ENCODE data around the gene ELL. TPM values are rescaled to one million over a fixed set of nuclear protein-coding genes. Genes with fewer than 3 reads are reported as not detected.

The ELL gene
- total and polyA plus RNA-seq, 2 donors (not counting 3 experiments of a cell fraction or from before 2014, with no cell fraction given) = 9.9 to 18.2 TPM

DNA sequence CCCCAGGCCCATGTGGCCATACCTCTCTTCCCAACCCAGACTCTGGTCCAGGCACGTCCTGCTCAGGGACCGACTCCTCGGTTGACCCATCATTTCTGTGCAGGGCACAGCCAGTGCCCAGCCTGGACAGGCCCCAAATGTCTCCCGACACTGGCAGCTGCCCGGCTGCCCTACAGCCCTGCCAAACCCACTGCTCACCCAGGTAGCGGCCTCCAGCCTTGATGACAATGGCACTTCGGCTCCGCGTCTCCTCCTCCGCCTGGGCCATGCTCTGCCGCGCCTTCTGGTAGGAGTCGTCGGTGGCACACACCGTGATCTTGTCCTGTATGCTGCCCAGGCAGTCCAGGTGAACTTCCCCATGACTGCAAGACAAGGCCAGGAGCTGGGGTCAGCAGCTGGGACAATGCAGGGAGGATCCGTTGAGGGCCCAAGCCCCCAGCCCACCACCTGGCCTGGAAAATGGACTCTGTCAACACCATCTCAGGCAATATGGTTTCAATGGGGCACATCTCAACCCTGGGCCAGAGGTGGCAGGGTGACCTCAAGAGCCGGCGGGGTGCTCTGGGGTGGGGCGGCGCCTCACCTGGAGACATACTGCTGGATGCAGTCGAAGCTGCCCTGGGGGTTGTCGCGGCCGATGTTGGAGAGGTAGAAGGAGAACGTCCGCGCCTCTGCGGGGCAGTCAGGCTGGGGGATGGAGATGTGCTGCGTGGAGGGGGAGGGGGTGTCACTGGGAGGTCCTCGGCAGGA is 56.5 kb downstream of the ELL start:
- intact Hi-C loops (cut with micrococcal nuclease) = no loop called here
- TF ChIP-seq FOS (IDR thresholded peaks at IDR 0.05; ENCODE audit: borderline replicate concordance, insufficient read depth, low read length) = no peak
- TF ChIP-seq POLR2A (IDR thresholded peaks at IDR 0.05; ENCODE audit: low read depth, low read length) = no peak
- no peak for TF ChIP-seq GATA2 (IDR thresholded peaks at IDR 0.05; ENCODE audit: insufficient read depth, insufficient read length, low read depth, low read length)
- no peak for TF ChIP-seq CTCF (IDR thresholded peaks at IDR 0.05; ENCODE audit: extremely low read depth in 1 of 2, insufficient read depth in 1 of 2, low read depth in 1 of 2, low read length in 2 of 2)
- TF ChIP-seq MYC (IDR thresholded peaks at IDR 0.05; ENCODE audit: low read depth, low read length) = no peak
- TF ChIP-seq POLR2AphosphoS5 (IDR thresholded peaks at IDR 0.05; ENCODE audit: insufficient read depth, low read depth, low read length) = no peak
- no peak for TF ChIP-seq EZH2 (IDR thresholded peaks at IDR 0.05; ENCODE audit: borderline replicate concordance, low read depth, low read length, severe bottlenecking)
- TF ChIP-seq JUN (IDR thresholded peaks at IDR 0.05; ENCODE audit: borderline replicate concordance, insufficient read depth, insufficient read length, low read depth) = no peak
- TF ChIP-seq, protein P1, sequence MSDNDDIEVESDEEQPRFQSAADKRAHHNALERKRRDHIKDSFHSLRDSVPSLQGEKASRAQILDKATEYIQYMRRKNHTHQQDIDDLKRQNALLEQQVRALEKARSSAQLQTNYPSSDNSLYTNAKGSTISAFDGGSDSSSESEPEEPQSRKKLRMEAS (IDR thresholded peaks at IDR 0.05; ENCODE audit: insufficient read depth, insufficient read length) = no peak
- peaks cover 0 to 20% of the 10 kb centered on the region in 2 experiments for H3K36me3 ChIP-seq (ENCODE audit: control insufficient read depth in 2 of 2, extremely low read depth in 1 of 2, insufficient read depth in 2 of 2, low read length in 2 of 2)
- no peak overlapping the region for H3K4me2 ChIP-seq (ENCODE audit: insufficient read depth, low read length)
- POLR2A ChIA-PET = no interaction called here
- no peak overlapping the region for H2AFZ ChIP-seq (ENCODE audit: low read depth, low read length)
- H4K20me1 ChIP-seq (replicated peaks; ENCODE audit: control insufficient read depth, extremely low read depth, insufficient read depth, low read length) = no peaks in the 10 kb centered on the region
- no peak overlapping the region for H3K9ac ChIP-seq (replicated peaks; ENCODE audit: extremely low read depth, insufficient read depth, low read length)
- no peaks in the 10 kb centered on the region for H3K9me1 ChIP-seq (replicated peaks; ENCODE audit: control insufficient read depth, extremely low read depth, insufficient read depth, low read length)
- peaks cover 6% of the 10 kb centered on the region for H3K79me2 ChIP-seq (ENCODE audit: control insufficient read depth, insufficient read depth, low read length)
- dilution Hi-C loops (cut with MboI; ENCODE audit: extremely low pct_ligation_motif_present, low sequenced_read_pairs) = no loop called here
- no peaks in the 10 kb centered on the region for H3K9me3 ChIP-seq (replicated peaks; ENCODE audit: control insufficient read depth, insufficient read depth, low read length)
- BruUV-seq (replicated peaks) = no TSS peak
- H3K4me3 ChIP-seq (replicated peaks in 1 of 3; ENCODE audit: insufficient read depth in 1 of 3, low read depth in 1 of 3, low read length in 3 of 3) = no peak overlapping the region
- FAIRE-seq (no peak), DNase-seq (ENCODE audit: low read depth, low spot score) (no peak)
- H3K27ac ChIP-seq (ENCODE audit: insufficient read depth, low read depth, low read length) = no peak overlapping the region
- H3K4me1 ChIP-seq (ENCODE audit: control insufficient read depth, extremely low read depth, insufficient read depth, low read length) = peaks cover 3% of the 10 kb centered on the region
- CTCF ChIA-PET = interaction anchor here (2.4 to 7.0 kb wide), 2 partner anchors 14 to 55 kb away, joined by 6 to 127 read pairs; no protein-coding TSS in a partner anchor
- no peaks in the 10 kb centered on the region for H3K27me3 ChIP-seq (ENCODE audit: control insufficient read depth in 2 of 2, insufficient read depth in 2 of 2, low read length in 2 of 2)
